HL-60/S4 (cell line): ENCODE results near the gene FAM53B.

Source experiments
- in situ Hi-C: fragments of 300-500 bp; cut with MboI; formaldehyde crosslinking; loops from 2 replicates; pipeline ENCODE4 v1.14.3; 2022; ENCODE audit warnings: low sequenced_read_pairs

Gene FAM53B

DNA sequence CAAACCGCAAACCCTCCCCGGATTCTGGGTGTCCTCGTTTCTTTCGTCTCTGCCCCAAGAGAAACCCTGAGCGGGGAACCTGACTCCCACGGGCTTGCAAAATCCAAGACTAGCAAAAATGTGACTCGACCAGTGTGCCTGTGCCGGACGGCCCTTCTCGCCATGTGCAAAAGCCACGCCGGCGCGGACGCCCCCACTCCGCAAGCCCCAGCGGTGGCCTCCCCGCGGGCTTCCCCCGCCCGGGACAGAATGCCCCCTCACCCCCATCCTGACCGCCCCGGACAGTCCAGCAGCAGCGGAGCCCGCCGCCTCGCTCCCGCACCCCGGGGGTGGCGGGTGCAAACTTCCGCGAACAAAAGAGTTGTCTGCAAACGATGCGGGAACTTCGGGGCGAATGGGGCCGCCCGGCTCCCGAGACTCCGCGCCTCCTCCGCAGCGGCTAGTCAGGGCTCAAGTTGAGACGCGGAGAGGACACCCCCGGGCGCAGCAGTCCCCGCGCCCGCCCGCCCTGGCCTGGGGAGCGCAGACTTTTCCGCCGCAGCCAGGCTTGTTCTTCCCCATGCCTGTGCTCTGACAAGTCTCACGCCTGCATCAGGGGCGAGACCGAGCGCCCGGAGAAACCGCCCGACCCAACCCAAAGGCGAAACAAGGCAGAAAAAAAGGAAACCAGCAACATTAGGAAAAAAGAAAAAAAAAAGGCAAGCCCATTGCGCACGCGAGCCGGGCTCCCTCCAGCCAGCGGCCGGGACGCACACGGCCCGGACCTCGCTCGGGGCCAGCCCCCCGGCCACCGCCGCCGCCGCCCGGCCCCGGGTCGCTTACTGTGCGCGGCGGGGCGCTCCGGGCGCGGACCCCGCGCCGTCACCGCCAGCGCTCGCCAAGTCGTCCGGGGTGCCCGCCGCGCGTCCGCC lies 732 bp downstream of the FAM53B start:
- in situ Hi-C loops, result loop anchor here (10.0 kb wide), 1 partner anchor 209 kb away; no protein-coding TSS in a partner anchor

DNA sequence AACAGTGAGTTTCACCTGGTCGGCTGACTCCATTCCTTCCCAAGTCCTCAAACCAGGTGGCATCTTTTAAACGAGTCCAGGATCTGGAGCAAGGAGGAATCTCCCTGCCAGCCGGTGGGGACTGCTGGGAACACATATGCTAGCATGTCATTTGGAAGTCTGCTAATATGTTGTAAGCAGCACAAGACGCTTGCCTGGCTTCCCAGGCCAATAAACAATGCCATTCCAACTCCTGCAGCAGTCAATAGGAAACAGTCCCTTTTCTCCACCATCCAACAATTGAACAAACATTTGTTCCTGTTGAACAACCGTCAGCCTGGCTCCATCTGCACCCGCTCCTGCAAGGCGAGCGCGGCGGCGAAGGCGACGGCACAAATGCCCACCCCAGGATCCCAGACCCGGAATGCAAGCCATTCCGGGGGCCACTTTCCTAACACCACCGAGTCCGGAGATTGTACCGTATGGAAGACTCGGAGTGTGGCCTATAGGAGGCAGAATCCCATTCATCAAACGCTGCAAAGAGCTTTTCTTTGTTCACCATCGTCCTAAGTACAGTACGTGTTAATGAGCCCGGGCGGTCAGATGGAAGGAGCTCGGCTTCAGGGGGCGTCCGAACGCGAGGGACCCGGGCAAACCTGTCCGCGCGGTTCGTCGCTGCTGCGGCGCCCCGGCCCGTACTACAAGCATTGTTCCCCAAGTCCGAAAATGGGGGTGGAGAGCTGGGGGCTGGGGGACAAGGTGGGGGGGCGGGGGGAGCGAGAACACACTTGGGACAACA lies 1.6 kb downstream of the FAM53B start:
- in situ Hi-C loops, result loop anchor here (10.0 kb wide), 1 partner anchor 208 kb away; no protein-coding TSS in a partner anchor

DNA sequence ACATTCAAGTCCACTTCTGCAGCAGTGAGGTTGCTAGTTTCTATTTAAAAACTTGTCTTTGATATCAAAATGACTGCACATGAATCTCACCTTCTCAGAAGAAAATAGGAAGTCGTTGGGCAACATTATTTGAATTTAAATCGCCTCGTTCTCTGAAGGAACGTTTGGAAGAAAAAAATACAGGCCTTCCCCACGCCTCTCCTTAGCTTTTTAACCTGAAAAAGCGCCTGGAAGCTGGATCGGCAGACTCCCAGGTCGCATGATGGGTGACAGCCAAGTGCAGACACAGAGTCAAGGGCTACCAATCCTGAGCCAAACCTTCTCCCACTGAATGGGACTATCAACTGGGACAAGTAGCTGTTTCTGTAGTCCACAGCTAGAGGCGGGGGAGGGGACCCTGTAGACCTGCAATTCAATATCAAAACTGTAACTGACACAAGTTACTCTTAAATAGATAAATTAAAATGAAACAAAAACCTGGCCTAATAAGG lies 2.2 kb downstream of the FAM53B start:
- in situ Hi-C loops, result loop anchor here (10.0 kb wide), 1 partner anchor 207 kb away; no protein-coding TSS in a partner anchor

DNA sequence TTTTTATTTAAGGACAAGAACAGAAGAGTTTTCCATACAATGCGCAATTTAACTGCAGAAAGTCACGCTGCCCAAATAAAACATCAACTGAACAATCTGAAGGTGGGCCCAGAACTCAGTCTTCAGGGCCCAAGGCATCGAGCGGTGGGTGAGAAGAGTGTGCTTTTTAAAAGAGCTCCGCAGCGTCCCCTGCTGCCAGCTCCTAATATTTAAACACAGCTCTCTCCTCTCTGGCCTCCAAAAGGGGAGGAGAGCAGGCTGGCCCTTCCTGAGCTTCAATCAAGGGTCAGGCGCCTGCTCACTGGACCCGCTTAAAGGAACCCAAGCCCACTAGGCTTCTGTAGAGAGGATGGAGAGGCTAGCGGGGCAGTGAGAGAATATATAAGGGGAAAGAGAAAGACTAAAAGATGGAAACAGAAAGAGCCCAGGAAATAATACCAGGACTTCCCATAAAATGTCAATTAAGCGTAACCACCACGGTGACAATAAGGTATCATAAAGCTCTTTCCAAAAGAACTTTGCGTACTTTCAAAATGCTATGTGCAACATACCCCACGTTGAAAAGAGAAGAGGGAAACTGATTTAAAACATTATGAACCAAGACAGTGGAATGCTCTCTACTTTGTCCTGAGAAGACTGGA lies 2.8 kb downstream of the FAM53B start:
- in situ Hi-C loops, result loop anchor here (10.0 kb wide), 1 partner anchor 207 kb away; no protein-coding TSS in a partner anchor

DNA sequence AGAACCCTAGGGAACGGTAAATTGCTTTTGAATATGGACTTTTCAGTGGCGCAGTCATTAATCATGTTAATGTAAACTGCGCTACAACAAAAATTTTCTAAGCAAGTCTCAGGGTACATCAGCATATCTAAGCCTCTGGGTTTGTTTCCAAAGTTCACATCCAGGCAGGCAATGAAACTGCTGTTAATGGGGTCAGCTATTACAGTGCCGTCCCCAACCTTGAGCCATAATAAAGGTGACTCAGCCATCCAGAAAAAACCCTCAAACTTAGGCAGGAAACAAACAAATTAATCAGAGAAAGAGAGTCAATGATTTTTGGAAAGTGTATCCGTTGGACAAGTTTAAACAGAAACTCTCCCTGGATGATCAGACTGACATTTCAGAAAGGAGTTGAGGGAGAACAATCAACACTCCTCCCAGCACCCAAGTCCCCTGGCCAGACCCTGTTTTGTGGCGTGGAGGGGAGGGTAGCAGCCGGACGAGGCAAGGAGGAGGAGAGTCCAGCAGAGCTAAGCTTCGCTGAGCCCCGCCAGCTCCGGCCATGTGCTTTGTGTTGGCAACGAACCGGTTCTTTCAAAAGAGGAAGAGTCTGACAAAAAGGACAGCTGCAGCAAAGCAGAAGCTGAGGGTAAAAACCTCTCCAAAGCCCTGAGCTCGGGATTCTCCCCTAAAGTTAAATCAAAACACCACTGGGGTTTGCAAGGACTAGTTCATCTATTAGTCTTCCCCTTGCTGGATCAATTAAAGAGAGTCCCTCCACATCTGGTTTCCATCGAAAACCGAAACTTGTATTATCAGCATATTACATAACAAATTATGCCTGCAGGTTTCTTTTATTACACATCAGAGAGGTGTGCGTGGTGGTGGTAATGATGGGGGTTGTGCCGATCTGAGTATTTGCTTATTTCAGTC lies 3.6 kb downstream of the FAM53B start:
- in situ Hi-C loops, result loop anchor here (10.0 kb wide), 1 partner anchor 206 kb away; no protein-coding TSS in a partner anchor

DNA sequence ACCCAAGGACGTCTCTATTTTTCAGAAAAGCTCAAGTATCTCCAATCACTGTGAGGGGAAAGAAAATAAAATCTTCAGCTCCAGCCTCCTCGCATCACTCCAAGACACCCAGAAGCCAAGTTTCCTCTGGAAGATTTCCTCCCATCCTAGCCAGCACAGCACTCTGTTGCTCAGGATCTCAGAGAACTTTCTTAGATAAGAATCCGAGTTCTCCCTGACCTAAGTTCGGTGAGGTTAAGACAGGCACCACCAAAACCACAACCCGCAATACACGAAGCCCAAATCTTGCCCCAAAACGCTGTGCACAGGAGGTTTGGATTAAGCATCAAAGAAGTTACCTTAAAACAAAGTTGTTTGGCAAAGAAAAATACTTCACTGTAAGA lies 4.2 kb downstream of the FAM53B start:
- in situ Hi-C loops, result loop anchor here (10.0 kb wide), 2 partner anchors 105 to 205 kb away; no protein-coding TSS in a partner anchor

DNA sequence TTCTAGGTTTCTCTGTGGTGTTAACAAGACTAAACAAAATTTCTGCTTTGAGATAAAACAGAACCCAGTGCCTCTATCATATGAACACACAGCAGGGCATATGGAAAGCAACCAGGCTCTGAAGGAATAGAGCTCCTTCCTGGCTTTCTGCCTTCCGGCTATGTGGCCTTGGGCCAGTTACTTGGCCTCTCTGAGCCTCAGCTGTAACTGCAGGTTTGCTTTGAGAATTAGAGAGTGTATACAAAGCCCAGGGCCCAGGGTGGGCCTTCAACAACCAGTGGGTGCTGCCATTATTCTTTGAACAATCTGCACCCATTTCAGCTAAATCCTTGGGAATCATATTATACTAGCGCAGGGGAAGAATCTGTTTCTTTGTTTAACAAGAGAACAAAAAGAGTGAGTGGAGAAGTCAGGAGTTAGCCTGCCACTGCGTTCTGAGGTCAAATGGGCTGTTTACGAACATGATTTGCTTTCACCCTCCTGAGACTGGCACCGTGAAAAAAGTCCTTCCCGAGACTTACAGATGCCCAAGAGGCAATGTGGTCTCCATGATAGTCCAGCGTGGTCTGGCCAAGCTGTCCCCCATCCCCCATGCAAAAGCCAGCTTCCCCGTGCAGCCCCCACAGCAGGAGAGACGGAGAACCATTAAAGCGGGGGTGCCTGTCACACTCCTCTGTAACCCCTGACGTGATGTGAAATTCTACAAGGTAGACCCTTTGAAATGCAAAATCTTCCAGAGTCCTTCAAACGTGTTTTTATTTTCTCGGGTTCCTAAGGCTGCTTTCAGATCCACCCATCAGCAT lies 4.9 kb downstream of the FAM53B start:
- in situ Hi-C loops, result loop anchor here (10.0 kb wide), 1 partner anchor 105 kb away; no protein-coding TSS in a partner anchor

DNA sequence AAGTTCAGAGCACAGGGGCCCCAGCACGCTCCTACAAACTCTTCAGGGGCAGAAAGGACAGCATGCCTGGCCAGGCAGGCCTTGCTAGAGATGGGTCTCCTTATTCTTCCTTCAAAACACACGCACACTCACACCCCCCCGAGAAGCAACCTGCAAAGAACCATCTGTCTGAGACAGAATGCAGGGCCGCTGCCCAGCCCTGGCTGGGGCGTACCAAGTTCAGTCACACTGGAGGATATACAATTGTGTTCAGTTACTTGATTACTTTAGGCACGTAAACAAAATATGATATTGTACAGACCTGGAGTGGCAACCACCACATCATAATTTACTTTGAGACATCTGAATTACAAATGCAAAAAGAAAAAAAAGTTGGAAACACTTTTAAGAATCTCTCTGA lies 5.7 kb downstream of the FAM53B start:
- in situ Hi-C loops, result loop anchor here (10.0 kb wide), 1 partner anchor 104 kb away; no protein-coding TSS in a partner anchor

DNA sequence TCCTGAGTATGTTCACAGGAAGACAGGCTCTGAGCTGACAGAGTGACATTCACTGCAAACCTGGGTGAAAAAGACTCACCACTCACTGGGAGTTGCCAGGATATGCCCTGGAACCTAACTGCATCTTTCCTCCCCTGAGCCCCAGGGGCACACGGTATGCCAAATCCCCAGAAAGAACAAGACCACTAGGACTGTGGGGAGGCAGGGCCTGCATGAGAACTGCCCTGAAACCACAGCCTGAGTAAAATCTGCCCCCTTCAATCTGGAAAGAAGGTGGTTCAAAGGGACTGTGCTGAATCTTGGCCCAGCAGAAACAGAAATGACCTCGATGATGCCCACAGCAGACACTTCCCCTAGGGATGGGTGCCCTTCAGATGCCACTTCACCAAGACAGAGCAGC lies 6.5 kb downstream of the FAM53B start:
- in situ Hi-C loops, result loop anchor here (10.0 kb wide), 1 partner anchor 103 kb away; no protein-coding TSS in a partner anchor

DNA sequence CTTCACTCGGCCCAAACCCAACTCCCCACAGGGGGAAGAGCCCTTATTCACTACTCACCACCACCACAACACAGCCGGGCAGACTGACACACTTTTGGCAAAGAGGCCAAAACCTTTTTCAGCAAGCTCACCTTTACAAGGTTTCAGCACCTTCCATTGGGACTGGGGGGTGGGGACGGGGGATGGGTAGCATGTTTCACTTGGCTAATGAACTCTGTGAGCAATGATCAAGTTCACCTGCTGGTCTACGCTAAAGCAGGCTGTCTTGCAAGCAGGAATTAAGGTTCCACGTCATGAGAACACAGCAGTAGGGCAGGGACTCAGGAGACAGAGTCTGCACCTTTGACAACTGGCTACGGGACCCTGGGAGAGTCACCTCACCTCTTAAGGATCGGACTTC lies 7.0 kb downstream of the FAM53B start:
- in situ Hi-C loops, result loop anchor here (10.0 kb wide), 1 partner anchor 102 kb away; no protein-coding TSS in a partner anchor

DNA sequence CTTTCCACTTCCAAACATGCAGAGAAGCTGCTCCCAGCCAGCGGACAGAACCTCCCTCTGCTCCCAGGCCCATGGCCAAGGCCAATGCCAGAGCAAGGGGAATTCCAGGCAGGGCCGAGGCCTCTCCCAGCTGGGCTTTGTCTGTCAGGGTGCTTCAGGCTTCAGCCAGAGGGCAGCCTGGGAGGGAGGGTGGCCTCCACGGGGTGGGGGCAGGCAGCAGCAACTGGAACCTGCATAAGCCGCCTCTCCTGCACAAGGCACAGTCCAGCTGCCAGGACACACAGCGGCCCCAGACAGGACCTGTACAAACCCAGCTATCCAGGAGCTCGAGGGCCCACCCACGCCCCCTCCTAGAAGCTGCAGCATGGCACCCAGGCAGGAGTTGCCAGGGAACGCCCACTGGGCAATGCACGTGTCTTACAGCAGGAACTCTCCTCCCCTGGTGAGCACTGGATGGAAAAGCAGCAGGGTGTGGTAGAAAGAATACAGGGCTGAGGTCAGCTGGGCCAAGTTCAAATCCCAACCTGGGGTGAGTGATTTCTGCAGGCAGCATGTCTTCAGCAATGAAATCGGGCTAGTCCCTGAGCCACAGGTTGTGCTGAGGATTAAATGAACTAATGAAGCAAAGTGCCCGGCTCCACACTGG lies 7.6 kb downstream of the FAM53B start:
- in situ Hi-C loops, result loop anchor here (10.0 kb wide), 1 partner anchor 102 kb away; no protein-coding TSS in a partner anchor

DNA sequence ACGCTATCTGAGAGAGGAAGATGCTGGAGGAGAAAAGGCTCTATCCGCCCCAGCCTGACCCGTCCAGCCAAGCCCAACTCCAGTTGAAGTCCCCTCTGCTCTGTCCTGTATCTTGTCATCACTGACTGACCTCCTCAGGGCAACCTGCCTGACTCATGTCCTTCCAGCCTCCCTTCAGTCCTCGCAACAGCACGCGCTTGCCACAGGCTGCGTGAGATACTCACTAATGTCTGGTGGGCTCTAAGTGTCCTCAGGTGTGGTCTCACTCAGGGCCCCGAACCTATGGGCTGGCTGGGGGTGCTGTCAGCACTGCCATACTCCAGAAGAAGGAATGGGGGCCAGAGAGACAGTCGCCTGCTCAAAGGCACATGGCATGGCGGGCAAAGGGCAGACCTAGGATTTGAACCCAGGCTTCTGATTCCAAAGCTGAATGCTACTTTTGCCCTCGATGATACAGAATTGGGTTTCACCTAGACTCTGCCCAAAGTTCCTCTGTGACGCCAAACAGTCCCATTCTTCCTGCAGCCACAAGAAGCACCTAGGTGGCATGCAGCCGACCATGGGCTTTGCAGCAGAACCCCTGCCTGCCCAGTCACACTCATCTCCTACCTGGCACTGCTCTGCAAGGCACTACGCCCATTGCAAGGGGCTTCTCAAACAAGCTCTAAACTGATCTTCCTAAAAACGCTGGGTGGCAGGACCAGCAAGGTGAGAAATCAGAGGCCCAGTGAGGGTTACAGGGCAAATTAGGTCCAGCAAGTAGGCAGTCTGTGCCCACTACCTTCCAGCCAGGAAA lies 8.5 kb downstream of the FAM53B start:
- in situ Hi-C loops, result loop anchor here (10.0 kb wide), 1 partner anchor 101 kb away; no protein-coding TSS in a partner anchor

DNA sequence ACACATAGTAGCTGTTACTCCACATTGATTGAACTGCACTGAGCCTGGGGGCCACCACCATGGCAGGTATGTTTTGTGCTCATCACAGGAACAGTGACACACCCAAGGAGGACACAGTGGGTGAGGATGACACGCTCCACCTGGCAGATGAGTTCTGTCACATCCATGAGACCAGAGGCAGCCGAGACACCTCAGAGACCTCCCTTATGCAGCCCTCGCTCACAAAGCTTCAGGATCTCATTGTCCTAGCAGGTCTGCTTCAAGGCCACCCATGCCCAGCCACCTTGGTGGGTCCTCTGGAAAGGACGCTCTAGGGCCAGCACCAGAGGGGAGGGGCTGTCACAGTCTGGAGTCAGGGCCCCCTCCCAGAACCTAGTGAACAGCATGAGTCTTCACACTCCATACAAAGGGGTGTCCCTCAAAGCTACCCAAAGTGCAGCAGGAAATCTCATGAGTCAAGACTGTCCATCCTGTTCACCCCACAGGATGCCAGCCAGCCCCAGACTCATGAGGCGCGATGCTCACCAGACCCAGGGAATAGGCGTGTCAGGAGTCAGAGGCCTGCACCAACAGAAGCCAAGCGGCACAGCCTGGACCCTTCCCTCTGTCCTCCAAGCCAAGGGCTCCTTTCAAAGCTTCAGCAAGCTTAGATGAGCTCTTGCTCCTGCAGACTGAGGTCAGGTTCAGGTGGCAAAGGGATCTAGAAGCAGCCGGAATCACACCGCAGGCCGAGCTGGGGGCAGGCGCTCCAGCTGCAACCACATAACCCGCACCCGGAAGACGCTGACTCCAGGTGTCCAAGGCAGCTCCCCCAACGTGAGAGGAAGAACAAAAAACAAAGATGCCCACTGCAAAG lies 9.6 kb downstream of the FAM53B start:
- in situ Hi-C loops, result loop anchor here (10.0 kb wide), 1 partner anchor 100 kb away; no protein-coding TSS in a partner anchor

DNA sequence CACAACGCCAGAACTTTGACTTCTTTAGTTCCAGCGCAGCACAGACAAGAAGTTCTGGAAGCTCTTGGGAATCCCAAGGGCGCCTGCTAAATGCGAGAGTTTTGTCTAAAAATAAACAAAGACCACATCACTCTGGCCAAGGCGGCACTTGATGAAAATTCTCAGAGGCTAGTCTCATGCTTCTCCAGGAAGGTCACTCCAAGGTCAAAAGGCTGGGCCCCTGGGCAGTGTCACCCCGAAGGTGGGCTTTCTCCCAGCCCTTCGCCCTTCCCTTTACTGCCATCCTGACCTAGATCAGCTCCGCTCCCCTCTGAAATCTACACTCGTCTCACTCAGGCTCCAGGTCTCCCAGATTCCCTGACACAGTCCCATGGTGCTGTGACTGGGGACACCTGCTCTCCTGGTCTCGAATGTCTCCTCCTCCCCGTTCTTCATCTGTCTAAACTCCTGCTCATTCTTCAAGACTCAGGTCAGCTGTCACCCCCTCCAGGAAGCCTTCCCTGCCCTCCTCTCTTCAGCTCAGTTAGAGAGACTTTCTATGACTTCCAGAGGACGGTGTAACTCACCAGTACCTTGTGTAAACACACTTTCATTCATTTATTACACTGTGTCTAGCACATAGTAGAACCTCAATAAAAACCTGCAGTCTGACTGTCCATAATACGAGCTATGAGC lies 10.5 kb downstream of the FAM53B start:
- in situ Hi-C loops, result loop anchor here (10.0 kb wide), 1 partner anchor 99 kb away; no protein-coding TSS in a partner anchor

DNA sequence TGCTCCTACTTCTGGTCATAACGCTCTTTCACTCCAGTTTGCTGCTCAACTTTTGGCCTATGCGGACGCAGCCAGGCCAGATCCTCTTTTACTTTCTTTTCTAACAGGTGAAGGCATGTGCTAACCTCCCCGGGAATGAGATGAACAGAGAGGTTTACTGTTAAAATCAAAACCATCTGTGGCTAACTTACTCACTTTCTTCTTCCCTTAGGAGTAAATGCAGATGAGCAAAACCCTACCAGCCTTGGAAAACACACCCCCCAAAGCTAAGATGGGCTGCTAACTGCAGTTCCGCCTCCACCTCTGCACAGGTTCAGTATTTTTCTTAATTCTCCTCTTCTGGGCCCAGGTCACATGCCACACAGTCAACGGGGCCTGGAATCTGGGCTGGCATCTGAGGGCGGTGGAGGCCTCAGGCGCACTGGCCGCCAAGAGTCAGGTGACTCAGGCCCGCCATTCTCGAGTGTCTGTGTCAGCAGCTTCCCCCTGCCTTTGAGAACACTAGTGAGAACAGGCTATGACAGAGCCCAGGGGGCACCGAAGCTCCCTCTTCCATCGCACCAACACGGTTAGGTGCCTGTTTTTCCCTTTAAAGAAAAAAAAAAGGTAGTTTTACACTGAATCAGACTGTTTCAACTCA lies 11.1 kb downstream of the FAM53B start:
- in situ Hi-C loops, result loop anchor here (10.0 kb wide), 1 partner anchor 98 kb away; no protein-coding TSS in a partner anchor
